Right renal cortex interstitium (tissue), 3 donors: Measurements from ENCODE around the gene GNPNAT1. TPM values are rescaled to one million over a fixed set of nuclear protein-coding genes. Genes with fewer than 3 reads are reported as not detected.
"Not testable (repeated sequence)": the region's sequence is repeated elsewhere in the genome, so short reads cannot be mapped to it uniquely, and the experiment has no call there.

Experiments
- DNase-seq, 3 donors: peaks; one replicate each; pipeline ENCODE4 v3.0.0-alpha.2; 2013; ENCODE audit warnings: low read depth in 3 of 3, low spot score in 2 of 3
- polyA plus RNA-seq, 3 donors: library from polyadenylated mRNA; unstranded; fragments of 120-200 nt; gene quantifications; one replicate each; pipeline ENCODE4 v1.2.1, GENCODE V29; 2013; ENCODE audit not compliant: insufficient read length in 3 of 3

GNPNAT1 gene
- polyA plus RNA-seq, 3 donors = 35.4 to 40.3 (median 37.8) TPM

- peak; percentile 93 to 96 (median 94) for DNase-seq
Measured at GRCh38 chr14:52729925-52730708, 61.3 kb downstream of the GNPNAT1 start, which contains the start of gene STYX. Gene STYX (plus strand): TSS chr14:52730166. CDS start chr14:52730475, 309 bp downstream.

- DNase-seq = no peak
Measured at GRCh38 chr14:52729585-52729924, 61.9 kb downstream of the GNPNAT1 start.

DNA sequence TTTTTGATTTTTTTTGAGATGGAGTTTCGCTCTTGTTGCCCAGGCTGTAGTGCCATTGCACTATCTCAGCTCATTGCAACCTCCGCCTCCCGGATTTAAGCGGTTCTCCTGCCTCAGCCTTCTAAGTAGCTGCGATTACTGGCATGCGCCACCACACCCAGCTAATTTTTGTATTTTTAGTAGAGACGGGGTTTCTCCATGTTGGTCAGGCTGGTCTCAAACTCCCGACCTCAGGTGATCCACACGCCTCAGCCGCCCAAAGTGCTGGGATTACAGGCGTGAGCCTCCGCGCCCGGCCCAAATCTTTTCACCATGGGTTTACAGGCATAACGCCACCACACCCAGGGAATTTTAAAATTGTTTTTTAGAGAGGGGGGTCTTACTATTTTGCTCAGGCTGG, 62.4 kb downstream of the GNPNAT1 start:
- DNase-seq = not testable (repeated sequence)

DNA sequence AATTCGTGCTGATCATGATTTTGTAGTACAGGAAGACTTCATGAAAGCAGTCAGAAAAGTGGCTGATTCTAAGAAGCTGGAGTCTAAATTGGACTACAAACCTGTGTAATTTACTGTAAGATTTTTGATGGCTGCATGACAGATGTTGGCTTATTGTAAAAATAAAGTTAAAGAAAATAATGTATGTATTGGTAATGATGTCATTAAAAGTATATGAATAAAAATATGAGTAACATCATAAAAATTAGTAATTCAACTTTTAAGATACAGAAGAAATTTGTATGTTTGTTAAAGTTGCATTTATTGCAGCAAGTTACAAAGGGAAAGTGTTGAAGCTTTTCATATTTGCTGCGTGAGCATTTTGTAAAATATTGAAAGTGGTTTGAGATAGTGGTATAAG, 63.9 kb downstream of the GNPNAT1 start:
- DNase-seq = not testable (repeated sequence)

Other genes with a start within 250 kb of the GNPNAT1 start
- gene TXNDC16, start 239.1 kb downstream of the GNPNAT1 start, polyA plus RNA-seq = 10 to 100 TPM; 21.2 to 24.7 (median 23.5) TPM
- gene GPR137C, start 238.8 kb downstream of the GNPNAT1 start, polyA plus RNA-seq = 1 to 10 TPM; 6.6 to 7.0 (median 6.9) TPM
- gene ERO1A, start 96.0 kb downstream of the GNPNAT1 start, polyA plus RNA-seq = 10 to 100 TPM; 23.3 to 27.3 (median 26.4) TPM
- 100 to 1,000 TPM; 129 to 159 (median 152) TPM for gene PSMC6, start 84.4 kb downstream of the GNPNAT1 start, polyA plus RNA-seq
- 10 to 100 TPM; 15.6 to 17.1 (median 16.9) TPM for gene STYX, start 61.4 kb downstream of the GNPNAT1 start, polyA plus RNA-seq
- gene FERMT2, start 159.4 kb upstream of the GNPNAT1 start, polyA plus RNA-seq = 100 to 1,000 TPM; 177 to 189 (median 185) TPM